Aorta (tissue), 5 donors: ENCODE results near the gene CALR3. TPM values are rescaled to one million over a fixed set of nuclear protein-coding genes. Genes with fewer than 3 reads are reported as not detected.
A peak's percentile ranks its signal among the peaks of the same experiment; 100 is the strongest.

Source experiments
- ATAC-seq: fragments of 200-7000 bp; cut with Tn5 transposase; one replicate; pipeline ENCODE4 v1.9.1; 2022; ENCODE audit warnings: moderate library complexity; ENCODE audit not compliant: low FRiP score
- DNase-seq, 2 donors: peaks; one replicate each; pipeline ENCODE4 v3.0.0-alpha.2; 2020
- H3K27ac ChIP-seq, 2 donors: one replicate each; pipeline ENCODE4 v1.5.1; 2013; ENCODE audit warnings: low read length in 2 of 2, mild to moderate bottlenecking in 2 of 2, moderate library complexity in 2 of 2, control low read depth in 1 of 2, inconsistent platforms in 1 of 2, low read depth in 1 of 2
- H3K27me3 ChIP-seq, 2 donors: one replicate each; pipeline ENCODE4 v1.6.1; 2013; ENCODE audit warnings: control low read depth in 1 of 2, low read length in 1 of 2, mild to moderate bottlenecking in 1 of 2, moderate library complexity in 1 of 2; ENCODE audit not compliant: insufficient read depth in 2 of 2, control insufficient read depth in 1 of 2
- H3K36me3 ChIP-seq, 2 donors: one replicate each; pipeline ENCODE4 v1.6.1; 2013; ENCODE audit warnings: control low read depth in 1 of 2, low read length in 1 of 2, mild to moderate bottlenecking in 1 of 2; ENCODE audit not compliant: insufficient read depth in 2 of 2, control insufficient read depth in 1 of 2
- H3K4me1 ChIP-seq, 2 donors: one replicate each; pipeline ENCODE4 v1.6.1; 2013; ENCODE audit warnings: low read length in 2 of 2, control low read depth in 1 of 2, mild to moderate bottlenecking in 1 of 2, moderate library complexity in 1 of 2; ENCODE audit not compliant: insufficient read depth in 2 of 2, control insufficient read depth in 1 of 2
- H3K4me3 ChIP-seq, 2 donors: one replicate each; pipeline ENCODE4 v1.5.1; 2013; ENCODE audit warnings: low read length in 2 of 2, control low read depth in 1 of 2, mild to moderate bottlenecking in 1 of 2
- H3K9me3 ChIP-seq: one replicate; pipeline ENCODE4 v1.6.1; 2013; ENCODE audit warnings: mild to moderate bottlenecking, low read length; ENCODE audit not compliant: control insufficient read depth
- WGBS, 2 donors: extraction: QIAGEN DNeasy Blood & Tissue Kit; methylation state at CpG; one replicate each; pipeline ENCODE4 v1.1.7; 2013; 5-methylcytosine and 5-hydroxymethylcytosine counted together
- intact Hi-C, 2 donors: fragments of 100-400 bp; cut with DNase I; formaldehyde crosslinking; loops; one replicate each; pipeline versions ENCODE4 v1.14.2 to v1.15.0; 2022
- polyA plus RNA-seq, 2 donors: library from polyadenylated mRNA; stranded (reverse); fragments of 200-250 nt; gene quantifications; one replicate each; pipeline ENCODE4 v1.2.3, GENCODE V29; 2013
- total RNA-seq, 2 donors: library from RNA; stranded (reverse); fragmentation: NEBNext Ultra II Directional; extraction: Animal tissue kit (Norgen Biotek cat#: 25700); gene quantifications; one replicate each; pipeline ENCODE4 v1.2.1, GENCODE V29; 2021
- donor health status: healthy with polysubstance abuse.
- donor health status: Bipolar disorder and iron deficiency.
- donor health status: DM: no; HTN: no; CAD: no.
- donor health status: DM: no; HTN: no; CAD: no.
- donor health status: DM: yes; HTN: yes; CAD: no.

The CALR3 gene
- total and polyA plus RNA-seq, 4 donors, result not detected

GRCh38 chr19:16435238-16435917, 60.6 kb downstream of the CALR3 start:
- intact Hi-C loops, result no loop called here
- DNase-seq, result peak in 1 of 2 donors; percentile 76
- H3K4me3 ChIP-seq, result no peak overlapping the region
- 32 to 53% methylated on average over 11 of the region's 11 CpGs for WGBS, 2 donors
- no peaks in the 10 kb centered on the region for H3K9me3 ChIP-seq
- peaks cover 0 to 3% of the 10 kb centered on the region in 2 donors for H3K4me1 ChIP-seq
- peaks cover 0 to 2% of the 10 kb centered on the region in 2 donors for H3K36me3 ChIP-seq
- H3K27me3 ChIP-seq, result no peaks in the 10 kb centered on the region
- peak; percentile 80 for ATAC-seq
- peak overlapping the region in 1 of 2 donors; percentile 76 for H3K27ac ChIP-seq

- H3K9me3 ChIP-seq, result no peaks in the 10 kb centered on the region
- no peaks in the 10 kb centered on the region for H3K27me3 ChIP-seq
- peaks cover 0 to 2% of the 10 kb centered on the region in 2 donors for H3K36me3 ChIP-seq
- no peak overlapping the region for H3K27ac ChIP-seq
- DNase-seq, result no peak
- peaks cover 0 to 3% of the 10 kb centered on the region in 2 donors for H3K4me1 ChIP-seq
- 96 to 98% methylated on average over 3 of the region's 3 CpGs for WGBS, 2 donors
- intact Hi-C loops, result no loop called here
- ATAC-seq, result no peak
- no peak overlapping the region for H3K4me3 ChIP-seq
Measured at GRCh38 chr19:16433986-16434385, 62.0 kb downstream of the CALR3 start.

GRCh38 chr19:16429759-16430091, 66.2 kb downstream of the CALR3 start:
- Histone ChIP-seq H3K36me3 (peaks cover 0 to 2% of the 10 kb centered on the region in 2 donors), H3K27me3 (no peaks in the 10 kb centered on the region), H3K9me3 (no peaks in the 10 kb centered on the region), H3K4me1 (no peaks in the 10 kb centered on the region), H3K4me3 (no peak overlapping the region), H3K27ac (no peak overlapping the region)
- ATAC-seq, result peak; percentile 44
- WGBS, 2 donors, result 91 to 93% methylated on average over 3 of the region's 3 CpGs
- DNase-seq, result no peak
- intact Hi-C loops, result no loop called here

GRCh38 chr19:16429066-16429758, 66.8 kb downstream of the CALR3 start:
- no peak for DNase-seq
- intact Hi-C loops, result no loop called here
- no peaks in the 10 kb centered on the region for H3K4me1 ChIP-seq
- no peak overlapping the region for H3K4me3 ChIP-seq
- H3K27me3 ChIP-seq, result no peaks in the 10 kb centered on the region
- no peaks in the 10 kb centered on the region for H3K9me3 ChIP-seq
- peaks cover 0 to 2% of the 10 kb centered on the region in 2 donors for H3K36me3 ChIP-seq
- 34 to 36% methylated on average over 13 of the region's 13 CpGs for WGBS, 2 donors
- H3K27ac ChIP-seq, result no peak overlapping the region
- ATAC-seq, result peak; percentile 59

Other genes with a start within 250 kb of the CALR3 start
- 100 to 1,000 TPM in 1 of 2 donors, 10 to 100 TPM in 1; 98.9 to 223 TPM for gene KLF2, start 171.3 kb downstream of the CALR3 start, total RNA-seq
- gene KLF2, start 171.3 kb downstream of the CALR3 start, polyA plus RNA-seq, result 10 to 100 TPM in 1 of 2 donors, 1 to 10 TPM in 1; 4.8 to 12.4 TPM
- 10 to 100 TPM; 32.3 to 44.7 TPM for gene EPS15L1, start 24.2 kb downstream of the CALR3 start, total RNA-seq
- 10 to 100 TPM in 1 of 2 donors, 1 to 10 TPM in 1; 7.1 to 15.7 TPM for gene EPS15L1, start 24.2 kb downstream of the CALR3 start, polyA plus RNA-seq
- 1 to 10 TPM; 3.6 to 6.4 TPM for gene C19orf44, start 227 bp upstream of the CALR3 start, total RNA-seq
- gene C19orf44, start 227 bp upstream of the CALR3 start, polyA plus RNA-seq, result 1 to 10 TPM; 1.4 to 8.2 TPM
- 10 to 100 TPM; 32.4 to 36.6 TPM for gene CHERP, start 46.3 kb upstream of the CALR3 start, total RNA-seq
- gene CHERP, start 46.3 kb upstream of the CALR3 start, polyA plus RNA-seq, result 10 to 100 TPM in 1 of 2 donors, 1 to 10 TPM in 1; 5.5 to 17.4 TPM
- gene SLC35E1, start 76.2 kb upstream of the CALR3 start, total RNA-seq, result 10 to 100 TPM; 33.9 to 37.7 TPM
- gene SLC35E1, start 76.2 kb upstream of the CALR3 start, polyA plus RNA-seq, result 10 to 100 TPM; 22.5 to 24.5 TPM
- 1 to 10 TPM; 8.0 to 8.4 TPM for gene MED26, start 132.0 kb upstream of the CALR3 start, total RNA-seq
- gene MED26, start 132.0 kb upstream of the CALR3 start, polyA plus RNA-seq, result 1 to 10 TPM in 1 of 2 donors, under 1 TPM in 1; 0.75 to 2.6 TPM
- 10 to 100 TPM; 46.9 to 70.8 TPM for gene SMIM7, start 164.0 kb upstream of the CALR3 start, total RNA-seq
- 100 to 1,000 TPM in 1 of 2 donors, 10 to 100 TPM in 1; 92.7 to 114 TPM for gene SMIM7, start 164.0 kb upstream of the CALR3 start, polyA plus RNA-seq
- gene TMEM38A, start 165.0 kb upstream of the CALR3 start, total RNA-seq, result 1 to 10 TPM; 3.6 to 5.8 TPM
- 1 to 10 TPM; 3.7 to 8.5 TPM for gene TMEM38A, start 165.0 kb upstream of the CALR3 start, polyA plus RNA-seq
- under 1 TPM; 0.03 to 0.21 TPM for gene NWD1, start 223.7 kb upstream of the CALR3 start, total RNA-seq
- gene NWD1, start 223.7 kb upstream of the CALR3 start, polyA plus RNA-seq, result not detected